ENCODE results near the gene ARPC2. TPM values are rescaled to one million over a fixed set of nuclear protein-coding genes. Genes with fewer than 3 reads are reported as not detected.

Gene ARPC2
- total RNA-seq, 1 donor from 2014 or later: 159 TPM

DNA sequence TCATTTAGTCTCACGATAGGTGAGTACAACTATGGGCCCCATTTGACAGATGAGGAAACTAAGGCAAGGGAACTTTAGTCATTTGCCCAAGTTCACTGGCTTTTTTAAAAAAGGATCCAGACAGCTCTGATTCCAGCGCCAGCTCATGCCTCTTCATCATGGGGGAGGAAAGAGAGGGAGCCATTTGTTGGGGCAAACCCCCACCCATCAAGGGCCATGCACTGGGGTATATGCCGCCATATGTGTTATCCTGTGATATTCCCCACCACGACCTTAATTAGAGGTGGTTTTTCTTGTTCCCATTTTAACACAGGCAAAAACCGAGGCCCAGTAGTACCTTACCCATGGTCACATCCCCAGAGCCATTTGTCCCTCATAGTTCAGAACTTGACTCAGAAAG is 43.2 kb downstream of the ARPC2 start:
- Mint-ChIP-seq H3K36me3 (ENCODE audit: low read depth) (peaks cover 3% of the 10 kb centered on the region), H3K9me3 (no peaks in the 10 kb centered on the region), H3K4me3 (peak overlapping the region; percentile 57), H3K27ac (ENCODE audit: unreplicated experiment) (no peak overlapping the region), H3K4me1 (peaks cover 12% of the 10 kb centered on the region), H3K27me3 (ENCODE audit: low read depth) (no peaks in the 10 kb centered on the region)
- TF ChIP-seq, protein P1, sequence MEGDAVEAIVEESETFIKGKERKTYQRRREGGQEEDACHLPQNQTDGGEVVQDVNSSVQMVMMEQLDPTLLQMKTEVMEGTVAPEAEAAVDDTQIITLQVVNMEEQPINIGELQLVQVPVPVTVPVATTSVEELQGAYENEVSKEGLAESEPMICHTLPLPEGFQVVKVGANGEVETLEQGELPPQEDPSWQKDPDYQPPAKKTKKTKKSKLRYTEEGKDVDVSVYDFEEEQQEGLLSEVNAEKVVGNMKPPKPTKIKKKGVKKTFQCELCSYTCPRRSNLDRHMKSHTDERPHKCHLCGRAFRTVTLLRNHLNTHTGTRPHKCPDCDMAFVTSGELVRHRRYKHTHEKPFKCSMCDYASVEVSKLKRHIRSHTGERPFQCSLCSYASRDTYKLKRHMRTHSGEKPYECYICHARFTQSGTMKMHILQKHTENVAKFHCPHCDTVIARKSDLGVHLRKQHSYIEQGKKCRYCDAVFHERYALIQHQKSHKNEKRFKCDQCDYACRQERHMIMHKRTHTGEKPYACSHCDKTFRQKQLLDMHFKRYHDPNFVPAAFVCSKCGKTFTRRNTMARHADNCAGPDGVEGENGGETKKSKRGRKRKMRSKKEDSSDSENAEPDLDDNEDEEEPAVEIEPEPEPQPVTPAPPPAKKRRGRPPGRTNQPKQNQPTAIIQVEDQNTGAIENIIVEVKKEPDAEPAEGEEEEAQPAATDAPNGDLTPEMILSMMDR (conservative IDR thresholded peaks at IDR 0.05): no peak
- DNase-seq (ENCODE audit: low read depth, low spot score): no peak

GRCh38 chr2:218260742-218261422 is 43.9 kb downstream of the ARPC2 start, which contains the start of gene GPBAR1:
Gene GPBAR1, plus strand, starts transcription at chr2:218261015. Its CDS starts 1,710 bp downstream, at chr2:218262725.
- H3K27ac Mint-ChIP-seq (ENCODE audit: unreplicated experiment): peak within 1 kb of the TSS; percentile 92
- no peaks in the 10 kb centered on the region for H3K36me3 Mint-ChIP-seq (ENCODE audit: low read depth)
- TF ChIP-seq, protein P1 (conservative IDR thresholded peaks at IDR 0.05): no peak
- H3K4me1 Mint-ChIP-seq: peaks cover 12% of the 10 kb centered on the region
- DNase-seq (ENCODE audit: low read depth, low spot score): no peak
- peak within 1 kb of the TSS; percentile 57 for H3K4me3 Mint-ChIP-seq
- H3K9me3 Mint-ChIP-seq: no peaks in the 10 kb centered on the region
- H3K27me3 Mint-ChIP-seq (ENCODE audit: low read depth): no peaks in the 10 kb centered on the region

DNA sequence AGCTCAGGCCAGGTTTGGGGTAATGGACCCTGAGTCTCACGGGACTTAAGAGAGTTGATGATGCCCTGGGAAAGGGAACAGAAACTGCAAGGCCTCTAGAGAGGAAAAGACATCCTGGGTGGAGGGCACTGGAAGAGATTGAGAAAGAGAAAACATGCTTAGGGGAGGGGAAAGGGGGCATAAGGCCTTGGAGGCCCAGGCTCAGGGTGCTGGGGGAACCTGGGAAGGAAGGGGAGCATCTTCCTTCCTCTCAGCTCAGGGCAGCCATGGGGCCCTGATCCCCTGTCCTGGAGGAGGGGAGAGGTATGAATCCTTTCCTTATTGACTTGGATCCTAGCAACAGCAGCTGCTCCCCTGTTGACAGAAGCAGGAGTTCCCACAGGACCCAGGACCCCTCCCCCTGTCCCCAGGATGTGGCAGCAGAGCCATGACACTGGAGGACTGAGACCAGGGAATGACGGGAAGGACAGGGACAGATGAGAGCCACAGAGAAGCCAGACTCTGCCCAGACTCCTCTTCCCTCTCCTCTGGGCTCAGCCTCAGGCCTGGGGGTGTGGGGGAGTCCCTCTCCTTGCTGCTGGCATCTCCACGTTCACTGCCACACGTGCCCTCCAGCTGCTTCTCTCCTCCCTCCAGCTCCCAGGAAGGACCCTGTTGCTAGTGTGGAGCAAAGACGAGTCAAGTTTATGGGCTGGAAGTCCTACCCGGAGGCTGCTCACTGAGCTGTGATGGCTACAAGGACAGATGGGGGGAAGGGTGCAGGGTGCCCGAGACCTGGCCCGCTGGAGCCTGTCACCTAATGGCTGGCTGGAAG is 44.6 kb downstream of the ARPC2 start:
- no peak for DNase-seq (ENCODE audit: low read depth, low spot score)
- TF ChIP-seq, protein P1 (conservative IDR thresholded peaks at IDR 0.05): no peak
- Mint-ChIP-seq H3K4me1 (peaks cover 12% of the 10 kb centered on the region), H3K27me3 (ENCODE audit: low read depth) (no peaks in the 10 kb centered on the region), H3K27ac (ENCODE audit: unreplicated experiment) (peak overlapping the region; percentile 92), H3K9me3 (no peaks in the 10 kb centered on the region), H3K4me3 (peak overlapping the region; percentile 41), H3K36me3 (ENCODE audit: low read depth) (no peaks in the 10 kb centered on the region)

GRCh38 chr2:218262237-218262600 is 45.2 kb downstream of the ARPC2 start:
- H3K27me3 Mint-ChIP-seq (ENCODE audit: low read depth): no peaks in the 10 kb centered on the region
- no peaks in the 10 kb centered on the region for H3K9me3 Mint-ChIP-seq
- H3K27ac Mint-ChIP-seq (ENCODE audit: unreplicated experiment): no peak overlapping the region
- H3K4me3 Mint-ChIP-seq: peak overlapping the region; percentile 27
- H3K36me3 Mint-ChIP-seq (ENCODE audit: low read depth): peaks cover 2% of the 10 kb centered on the region
- H3K4me1 Mint-ChIP-seq: peaks cover 14% of the 10 kb centered on the region
- TF ChIP-seq, protein P1 (conservative IDR thresholded peaks at IDR 0.05): no peak
- no peak for DNase-seq (ENCODE audit: low read depth, low spot score)

GRCh38 chr2:218262631-218263586 is 45.9 kb downstream of the ARPC2 start:
- Mint-ChIP-seq H3K27me3 (ENCODE audit: low read depth) (no peaks in the 10 kb centered on the region), H3K27ac (ENCODE audit: unreplicated experiment) (no peak overlapping the region), H3K4me3 (no peak overlapping the region), H3K4me1 (peaks cover 18% of the 10 kb centered on the region), H3K9me3 (no peaks in the 10 kb centered on the region), H3K36me3 (ENCODE audit: low read depth) (peaks cover 7% of the 10 kb centered on the region)
- TF ChIP-seq, protein P1 (conservative IDR thresholded peaks at IDR 0.05): no peak
- no peak for DNase-seq (ENCODE audit: low read depth, low spot score)
